Peyer's patch (tissue), 4 donors: Measurements from ENCODE around the gene HTR6.

Experiments
- CTCF ChIP-seq, 6 experiments: fragments of 450-650 bp in 4 of 6; fragments of 200-600 bp in 2 of 6; sonication (generic) in 1 of 6; IDR thresholded peaks; one replicate each; pipeline ENCODE4 v1.5.1; 2017 to 2019; ENCODE audit warnings: antibody characterized with exemption in 6 of 6, mild to moderate bottlenecking in 3 of 6, moderate library complexity in 1 of 6
- POLR2A ChIP-seq, 2 donors: fragments of 450-650 bp; IDR thresholded peaks; one replicate each; pipeline ENCODE4 v1.5.1; 2017; ENCODE audit warnings: antibody characterized with exemption in 2 of 2, mild to moderate bottlenecking in 2 of 2, moderate library complexity in 2 of 2

GRCh38 chr1:19643121-19643520, 21.6 kb upstream of the HTR6 start:
- TF ChIP-seq CTCF (IDR thresholded peaks at IDR 0.05) = peak in 4 of 6 experiments; percentile 9 to 67 (median 60)
- TF ChIP-seq POLR2A (IDR thresholded peaks at IDR 0.05) = peak; percentile 70 to 92
